ENCODE data around the gene AP1AR.
A peak's percentile ranks its signal among the peaks of the same experiment; 100 is the strongest.

The AP1AR gene

DNA sequence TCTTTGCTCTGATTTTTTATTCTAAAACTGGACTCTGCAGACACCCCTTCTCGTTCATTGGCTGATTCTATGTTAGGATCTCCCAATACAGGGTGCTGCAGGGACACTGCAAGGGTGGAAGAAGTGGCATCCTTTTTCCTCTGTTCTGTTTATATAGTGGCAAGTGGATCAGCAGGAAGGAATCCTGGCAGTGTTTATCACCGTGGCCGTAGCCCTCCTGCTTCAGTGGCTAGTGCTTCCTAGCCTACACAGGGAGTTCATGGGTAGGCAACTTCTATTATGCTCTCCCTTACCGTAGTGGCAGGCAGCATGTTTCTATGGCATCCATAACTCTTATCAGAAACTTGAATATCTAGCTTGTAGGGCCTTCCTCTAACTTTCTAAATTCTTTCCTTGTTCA is 6.4 kb upstream of the AP1AR start:
- TF ChIP-seq, protein P1, sequence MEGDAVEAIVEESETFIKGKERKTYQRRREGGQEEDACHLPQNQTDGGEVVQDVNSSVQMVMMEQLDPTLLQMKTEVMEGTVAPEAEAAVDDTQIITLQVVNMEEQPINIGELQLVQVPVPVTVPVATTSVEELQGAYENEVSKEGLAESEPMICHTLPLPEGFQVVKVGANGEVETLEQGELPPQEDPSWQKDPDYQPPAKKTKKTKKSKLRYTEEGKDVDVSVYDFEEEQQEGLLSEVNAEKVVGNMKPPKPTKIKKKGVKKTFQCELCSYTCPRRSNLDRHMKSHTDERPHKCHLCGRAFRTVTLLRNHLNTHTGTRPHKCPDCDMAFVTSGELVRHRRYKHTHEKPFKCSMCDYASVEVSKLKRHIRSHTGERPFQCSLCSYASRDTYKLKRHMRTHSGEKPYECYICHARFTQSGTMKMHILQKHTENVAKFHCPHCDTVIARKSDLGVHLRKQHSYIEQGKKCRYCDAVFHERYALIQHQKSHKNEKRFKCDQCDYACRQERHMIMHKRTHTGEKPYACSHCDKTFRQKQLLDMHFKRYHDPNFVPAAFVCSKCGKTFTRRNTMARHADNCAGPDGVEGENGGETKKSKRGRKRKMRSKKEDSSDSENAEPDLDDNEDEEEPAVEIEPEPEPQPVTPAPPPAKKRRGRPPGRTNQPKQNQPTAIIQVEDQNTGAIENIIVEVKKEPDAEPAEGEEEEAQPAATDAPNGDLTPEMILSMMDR (conservative IDR thresholded peaks at IDR 0.05; ENCODE audit: low read length) = no peak
- no peak overlapping the region for H3K4me3 ChIP-seq (ENCODE audit: low read length)

DNA sequence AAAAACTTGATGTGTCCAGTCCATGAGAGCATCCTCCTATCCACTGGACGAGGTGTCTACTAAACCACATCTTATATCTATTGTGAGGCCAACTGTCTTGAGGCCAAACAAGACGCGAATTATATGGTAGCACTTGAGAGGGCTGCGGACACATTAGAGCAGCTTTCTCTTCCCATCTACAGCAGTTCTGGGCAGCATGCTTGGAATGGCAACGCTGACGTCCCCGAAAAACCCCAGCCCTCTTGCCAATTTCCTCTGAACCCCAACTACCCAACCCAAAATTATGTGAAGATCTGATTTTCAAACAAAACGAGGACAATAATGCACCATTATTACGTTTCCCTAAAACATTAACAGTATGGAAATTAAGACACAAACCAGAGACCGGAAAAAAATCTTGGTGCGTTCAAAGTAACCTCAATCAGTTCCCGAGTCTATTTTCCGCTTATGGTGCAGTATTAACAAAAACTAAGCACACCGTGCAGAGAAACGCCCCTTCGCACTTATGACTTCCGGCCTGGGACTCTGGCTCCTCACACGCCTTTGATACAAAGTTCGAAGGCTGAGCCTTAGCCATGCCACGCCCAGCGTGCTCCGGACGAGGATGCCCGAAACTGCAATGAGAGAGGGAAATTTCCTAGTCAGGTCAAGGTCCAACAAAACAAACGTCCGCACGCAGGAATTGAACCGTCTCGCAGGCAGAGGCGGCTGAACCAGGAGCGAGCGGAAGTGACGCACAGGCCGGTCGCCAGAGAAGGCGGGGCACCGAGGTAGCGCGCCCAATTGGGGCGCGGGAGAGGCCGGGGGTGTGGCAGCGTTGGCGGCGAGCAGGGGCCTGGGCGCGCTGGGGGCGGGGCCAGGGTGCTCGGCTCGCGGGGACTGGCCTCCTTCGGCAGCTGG is 458 bp upstream of the AP1AR start:
- TF ChIP-seq, protein P1 (conservative IDR thresholded peaks at IDR 0.05; ENCODE audit: low read length) = no peak
- DNase-seq (ENCODE audit: low read depth) = peak; percentile 95
- peak overlapping the region; percentile 85 for H3K4me3 ChIP-seq (ENCODE audit: low read length)

More for the DNA sequence above, 6.4 kb upstream of the AP1AR start:
- DNase-seq (ENCODE audit: low read depth) = no peak

DNA sequence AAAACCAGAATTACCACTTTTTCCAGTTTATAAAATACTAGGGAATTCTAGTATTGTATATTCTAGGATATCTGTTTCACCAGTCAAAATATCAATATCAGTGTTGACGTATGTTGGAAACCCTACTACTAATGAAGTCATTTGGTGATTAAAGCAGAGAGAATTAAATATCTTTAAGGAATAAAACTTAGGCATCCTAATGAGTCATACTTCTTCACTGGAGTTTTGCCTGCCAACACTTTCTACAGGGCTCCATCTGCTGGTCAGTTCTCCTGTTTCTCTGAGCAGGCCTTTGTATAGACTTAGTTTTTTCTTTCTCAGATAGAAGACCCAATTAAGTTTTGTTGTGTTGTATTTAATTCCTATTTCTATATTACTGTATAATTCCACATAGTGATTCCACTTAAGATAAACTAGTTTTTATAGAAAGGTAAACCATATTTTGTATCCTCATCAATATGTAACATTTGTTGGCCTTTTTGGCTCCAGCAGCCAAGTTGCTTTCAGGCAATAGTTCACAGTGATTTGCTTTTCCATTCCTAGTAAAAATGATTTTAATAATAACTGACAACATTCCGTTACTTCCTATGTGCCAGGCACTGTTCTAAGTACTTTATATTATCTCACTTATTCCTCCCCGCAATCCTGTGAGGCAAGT is 3.5 kb downstream of the AP1AR start:
- peak; percentile 85 for DNase-seq (ENCODE audit: low read depth)
- no peak overlapping the region for H3K4me3 ChIP-seq (ENCODE audit: low read length)
- TF ChIP-seq, protein P1 (conservative IDR thresholded peaks at IDR 0.05; ENCODE audit: low read length) = peak; percentile 90

DNA sequence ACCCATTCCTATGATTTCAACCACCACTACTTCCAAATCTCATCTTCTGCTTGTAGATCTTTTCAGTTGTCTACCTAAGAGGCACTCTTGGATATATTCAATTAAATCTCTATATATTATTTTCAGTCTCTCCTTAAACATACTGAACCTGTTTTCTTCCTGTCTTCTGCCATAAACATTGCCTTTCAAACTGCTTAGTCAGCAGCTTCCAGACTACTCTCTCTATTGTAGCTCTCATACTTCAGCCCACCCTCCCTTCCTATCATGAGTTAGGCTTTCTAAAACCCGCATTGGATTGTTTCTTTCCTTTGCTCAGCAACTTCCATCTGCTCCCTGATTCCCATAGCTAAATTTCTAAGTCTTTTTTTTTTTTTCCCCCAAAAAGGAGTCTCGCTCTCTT is 4.5 kb downstream of the AP1AR start:
- no peak for DNase-seq (ENCODE audit: low read depth)
- H3K4me3 ChIP-seq (ENCODE audit: low read length) = no peak overlapping the region
- TF ChIP-seq, protein P1 (conservative IDR thresholded peaks at IDR 0.05; ENCODE audit: low read length) = no peak

DNA sequence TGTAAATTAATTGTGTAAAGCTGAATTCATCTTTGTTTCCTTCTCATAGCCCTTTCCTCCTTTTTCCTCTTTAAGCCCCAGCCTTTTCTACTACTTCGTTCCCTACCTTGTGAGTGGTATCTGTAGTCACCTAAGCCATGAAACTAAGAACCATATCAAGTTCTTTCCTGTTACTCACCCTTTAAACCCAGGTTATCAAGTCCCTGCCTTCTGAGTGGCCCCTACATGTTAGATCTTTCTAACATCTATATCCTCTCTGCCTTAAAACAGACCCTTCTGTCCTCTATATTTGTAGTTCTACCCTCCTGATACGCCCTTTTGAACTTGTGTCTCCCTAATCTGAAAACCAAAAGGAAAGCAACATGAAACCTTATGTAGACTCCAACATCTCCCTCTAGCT is 7.2 kb downstream of the AP1AR start:
- DNase-seq (ENCODE audit: low read depth) = no peak
- H3K4me3 ChIP-seq (ENCODE audit: low read length) = no peak overlapping the region
- TF ChIP-seq, protein P1 (conservative IDR thresholded peaks at IDR 0.05; ENCODE audit: low read length) = no peak

DNA sequence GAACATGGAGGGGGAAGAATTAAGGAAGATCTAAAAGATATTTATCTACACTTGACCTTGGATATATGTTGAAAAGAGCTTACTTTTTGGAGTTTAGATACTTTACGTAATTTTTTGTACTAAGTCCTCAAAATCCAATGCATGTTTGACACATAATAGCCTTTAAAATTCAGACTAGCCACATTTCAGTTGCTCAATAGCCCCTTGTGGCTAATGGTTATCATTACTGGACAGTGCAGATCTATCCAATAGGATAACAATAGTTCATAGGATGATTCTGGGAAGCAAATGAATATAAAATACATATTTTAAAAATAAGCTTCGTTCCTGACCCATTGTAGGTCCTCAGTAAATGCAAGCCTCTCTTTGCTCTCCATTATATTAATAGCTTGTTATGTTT is 13.8 kb downstream of the AP1AR start:
- no peak overlapping the region for H3K4me3 ChIP-seq (ENCODE audit: low read length)
- peak; percentile 7 for DNase-seq (ENCODE audit: low read depth)
- TF ChIP-seq, protein P1 (conservative IDR thresholded peaks at IDR 0.05; ENCODE audit: low read length) = peak; percentile 37
